KMS-11 (cell line): ENCODE measurements around the gene CHST8.

Experiments
- H2AFZ ChIP-seq: fragments of 200-600 bp; sonication (generic); 2 replicates; pipeline ENCODE4 v1.6.1; 2016; ENCODE audit warnings: antibody characterized with exemption, mixed run types, low read depth
- H3K27ac ChIP-seq: fragments of 200-600 bp; sonication (generic); 2 replicates; pipeline ENCODE4 v1.6.1; 2016; ENCODE audit warnings: mild to moderate bottlenecking, mixed run types
- H3K27me3 ChIP-seq: fragments of 200-600 bp; sonication (generic); 2 replicates; pipeline ENCODE4 v1.6.1; 2017; ENCODE audit warnings: mild to moderate bottlenecking, low read depth, mixed run types, moderate library complexity; ENCODE audit not compliant: insufficient read depth
- H3K36me3 ChIP-seq: fragments of 200-600 bp; sonication (generic); 2 replicates; pipeline ENCODE4 v1.6.1; 2017; ENCODE audit warnings: mild to moderate bottlenecking, mixed run types; ENCODE audit not compliant: insufficient read depth
- H3K4me1 ChIP-seq: fragments of 200-600 bp; sonication (generic); 2 replicates; pipeline ENCODE4 v1.6.1; 2016; ENCODE audit warnings: mild to moderate bottlenecking, low read depth, mixed run types; ENCODE audit not compliant: poor library complexity, severe bottlenecking
- H3K4me2 ChIP-seq: fragments of 200-600 bp; sonication (generic); 2 replicates; pipeline ENCODE4 v1.7.0; 2016; ENCODE audit warnings: mild to moderate bottlenecking, mixed run types
- H3K4me3 ChIP-seq: fragments of 200-600 bp; sonication (generic); IDR thresholded peaks from 2 replicates; pipeline ENCODE4 v1.6.1; 2017; ENCODE audit warnings: low read depth, low read length, mixed read lengths; ENCODE audit not compliant: insufficient read depth
- H3K79me2 ChIP-seq: fragments of 200-600 bp; sonication (generic); 2 replicates; pipeline ENCODE4 v1.6.1; 2016; ENCODE audit warnings: low read depth, mixed run types; ENCODE audit not compliant: insufficient read depth
- H3K9ac ChIP-seq: fragments of 200-600 bp; sonication (generic); 2 replicates; pipeline ENCODE4 v1.6.1; 2016; ENCODE audit warnings: mild to moderate bottlenecking, mixed run types
- H4K20me1 ChIP-seq: fragments of 200-600 bp; sonication (generic); 2 replicates; pipeline ENCODE4 v1.6.1; 2016; ENCODE audit warnings: mild to moderate bottlenecking, mixed run types; ENCODE audit not compliant: insufficient read depth
- CTCF ChIP-seq: fragments of 200-600 bp; sonication (generic); conservative IDR thresholded peaks from 2 replicates; pipeline ENCODE4 v1.6.1; 2017; ENCODE audit warnings: low read depth, mild to moderate bottlenecking, antibody characterized with exemption, low read length, moderate library complexity, mixed read lengths

CHST8 gene

GRCh38 chr19:33773704-33774624, 152.2 kb downstream of the CHST8 start:
- Histone ChIP-seq H3K27me3 (peaks cover 23% of the 10 kb centered on the region; the same call in 1 of the 2 replicates), H3K27ac (no peak overlapping the region), H3K4me2 (no peak overlapping the region), H3K36me3 (no peaks in the 10 kb centered on the region), H3K79me2 (no peaks in the 10 kb centered on the region), H2AFZ (no peak overlapping the region), H3K9ac (no peak overlapping the region), H4K20me1 (no peaks in the 10 kb centered on the region), H3K4me1 (peaks cover 4% of the 10 kb centered on the region), H3K4me3 (no peak overlapping the region)
- TF ChIP-seq CTCF, result no peak

GRCh38 chr19:33774751-33775150, 153.0 kb downstream of the CHST8 start:
- no peaks in the 10 kb centered on the region for H3K36me3 ChIP-seq
- no peaks in the 10 kb centered on the region for H3K79me2 ChIP-seq
- no peak overlapping the region for H3K4me3 ChIP-seq
- no peaks in the 10 kb centered on the region for H4K20me1 ChIP-seq
- no peak overlapping the region for H3K27ac ChIP-seq
- H3K4me1 ChIP-seq, result peaks cover 4% of the 10 kb centered on the region
- no peak for TF ChIP-seq CTCF
- H3K9ac ChIP-seq, result no peak overlapping the region
- H3K4me2 ChIP-seq, result no peak overlapping the region
- peaks cover 16% of the 10 kb centered on the region; the same call in 1 of the 2 replicates for H3K27me3 ChIP-seq
- H2AFZ ChIP-seq, result no peak overlapping the region

GRCh38 chr19:33775731-33776487, 154.2 kb downstream of the CHST8 start:
- Histone ChIP-seq H3K27me3 (peaks cover 8% of the 10 kb centered on the region; the same call in 1 of the 2 replicates), H3K79me2 (no peaks in the 10 kb centered on the region), H3K4me3 (no peak overlapping the region), H3K4me1 (peaks cover 4% of the 10 kb centered on the region), H4K20me1 (no peaks in the 10 kb centered on the region), H2AFZ (no peak overlapping the region), H3K36me3 (no peaks in the 10 kb centered on the region), H3K27ac (no peak overlapping the region), H3K9ac (no peak overlapping the region), H3K4me2 (no peak overlapping the region)
- TF ChIP-seq CTCF, result no peak

GRCh38 chr19:33777351-33777750, 155.6 kb downstream of the CHST8 start:
- Histone ChIP-seq H3K4me2 (no peak overlapping the region), H3K27me3 (peaks cover 3% of the 10 kb centered on the region; the same call in 1 of the 2 replicates), H3K9ac (no peak overlapping the region), H3K36me3 (no peaks in the 10 kb centered on the region), H2AFZ (no peak overlapping the region), H3K27ac (no peak overlapping the region), H3K4me1 (peaks cover 4% of the 10 kb centered on the region), H3K4me3 (no peak overlapping the region), H3K79me2 (no peaks in the 10 kb centered on the region), H4K20me1 (no peaks in the 10 kb centered on the region)
- no peak for TF ChIP-seq CTCF
